OCI-LY1 (cell line): ENCODE data around the gene COQ5.

Source experiments
- H2AFZ ChIP-seq: fragments of 200-600 bp; sonication (generic), shearing (Covaris generic); 2 replicates; pipeline ENCODE4 v1.6.0; 2014; ENCODE audit warnings: antibody characterized with exemption, mild to moderate bottlenecking, low read length
- H3F3A ChIP-seq: fragments of 200-600 bp; sonication (generic), shearing (Covaris generic); 2 replicates; pipeline ENCODE4 v1.6.0; 2014; ENCODE audit warnings: mild to moderate bottlenecking, antibody characterized with exemption, low read length, moderate library complexity; ENCODE audit not compliant: insufficient read depth
- H3K27ac ChIP-seq: fragments of 200-600 bp; sonication (generic); 2 replicates; pipeline ENCODE4 v1.5.1; 2014; ENCODE audit warnings: low read length, mixed run types, mild to moderate bottlenecking, low read depth; ENCODE audit not compliant: poor library complexity, severe bottlenecking
- H3K27me3 ChIP-seq: fragments of 200-600 bp; sonication (generic); 2 replicates; pipeline ENCODE4 v1.6.0; 2014; ENCODE audit warnings: antibody characterized with exemption, mild to moderate bottlenecking, low read length, moderate library complexity; ENCODE audit not compliant: insufficient read depth
- H3K36me3 ChIP-seq: fragments of 200-600 bp; sonication (generic); 2 replicates; pipeline ENCODE4 v1.6.1; 2014; ENCODE audit warnings: mild to moderate bottlenecking, antibody characterized with exemption, low read length, moderate library complexity, mixed read lengths; ENCODE audit not compliant: insufficient read depth
- H3K4me1 ChIP-seq: fragments of 200-600 bp; sonication (generic); 2 replicates; pipeline ENCODE4 v1.5.1; 2014; ENCODE audit warnings: mild to moderate bottlenecking, low read length, moderate library complexity; ENCODE audit not compliant: insufficient read depth, severe bottlenecking
- H3K4me2 ChIP-seq: fragments of 200-600 bp; sonication (generic), shearing (Covaris generic); 2 replicates; pipeline ENCODE4 v1.6.1; 2014; ENCODE audit warnings: low read length
- H3K4me3 ChIP-seq: fragments of 200-600 bp; sonication (generic); 2 replicates; pipeline ENCODE4 v1.5.1; 2014; ENCODE audit warnings: low read length, low read depth, mild to moderate bottlenecking, mixed read lengths; ENCODE audit not compliant: poor library complexity, severe bottlenecking
- H3K79me2 ChIP-seq: fragments of 200-600 bp; shearing (Covaris generic); 2 replicates; pipeline ENCODE4 v1.6.1; 2016; ENCODE audit warnings: mixed run types, low read length, mixed read lengths; ENCODE audit not compliant: insufficient read depth
- H3K9ac ChIP-seq: fragments of 200-600 bp; sonication (generic), shearing (Covaris generic); 2 replicates; pipeline ENCODE4 v1.6.1; 2014; ENCODE audit warnings: mild to moderate bottlenecking, low read length, mixed read lengths
- H3K9me2 ChIP-seq: fragments of 200-600 bp; sonication (generic), shearing (Covaris generic); 2 replicates; pipeline ENCODE4 v1.6.1; 2014; ENCODE audit warnings: low read depth, mild to moderate bottlenecking, low read length, mixed read lengths
- H3K9me3 ChIP-seq: fragments of 200-600 bp; shearing (Covaris generic); 2 replicates; pipeline ENCODE4 v1.6.1; 2014; ENCODE audit warnings: low read length, mixed read lengths
- H4K20me1 ChIP-seq: fragments of 200-600 bp; sonication (generic), shearing (Covaris generic); 2 replicates; pipeline ENCODE4 v1.6.0; 2016; ENCODE audit warnings: mild to moderate bottlenecking, low read length; ENCODE audit not compliant: insufficient read depth
- CTCF ChIP-seq: fragments of 200-600 bp; sonication (generic), shearing (Covaris generic); IDR thresholded peaks from 2 replicates; pipeline ENCODE4 v1.5.1; 2017; ENCODE audit warnings: mild to moderate bottlenecking, antibody characterized with exemption, low read length, moderate library complexity, mixed read lengths
- EZH2 ChIP-seq: fragments of 200-600 bp; sonication (generic), shearing (Covaris generic); IDR thresholded peaks from 2 replicates; pipeline ENCODE4 v1.8.0; 2017; ENCODE audit warnings: borderline replicate concordance, mixed run types, mild to moderate bottlenecking, antibody characterized with exemption, low read length, moderate library complexity, mixed read lengths

Gene COQ5

GRCh38 chr12:120571299-120571698, 42.3 kb upstream of the COQ5 start:
- no peak for TF ChIP-seq CTCF
- TF ChIP-seq EZH2, result no peak
- peaks cover 94% of the 10 kb centered on the region for H3K36me3 ChIP-seq
- H3K27me3 ChIP-seq, result no peaks in the 10 kb centered on the region
- no peak overlapping the region for H2AFZ ChIP-seq
- H3K9ac ChIP-seq, result no peak overlapping the region
- no peaks in the 10 kb centered on the region for H3K79me2 ChIP-seq
- no peaks in the 10 kb centered on the region for H3F3A ChIP-seq
- no peaks in the 10 kb centered on the region for H3K9me2 ChIP-seq
- no peak overlapping the region for H3K4me3 ChIP-seq
- no peaks in the 10 kb centered on the region for H3K4me1 ChIP-seq
- no peaks in the 10 kb centered on the region for H4K20me1 ChIP-seq
- no peaks in the 10 kb centered on the region for H3K9me3 ChIP-seq
- no peak overlapping the region for H3K4me2 ChIP-seq
- no peak overlapping the region for H3K27ac ChIP-seq

DNA sequence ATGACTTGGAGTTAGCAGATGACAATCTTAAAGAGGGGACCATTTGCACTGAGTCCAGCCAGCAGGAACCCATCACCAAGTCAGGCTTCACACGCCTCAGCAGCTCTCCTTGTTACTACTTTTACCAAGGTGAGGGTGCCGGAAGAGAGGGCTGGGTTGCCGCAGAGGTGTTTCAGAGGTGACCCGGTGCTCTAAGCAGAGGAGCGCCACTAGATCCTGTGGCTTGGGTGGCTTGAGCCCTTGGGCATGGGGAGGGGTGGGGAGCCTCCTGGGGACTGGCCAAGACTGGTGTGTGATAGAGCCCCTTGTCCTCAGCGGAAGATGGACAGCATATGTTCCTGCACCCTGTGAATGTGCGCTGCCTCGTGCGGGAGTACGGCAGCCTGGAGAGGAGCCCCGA, 34.5 kb upstream of the COQ5 start:
- Histone ChIP-seq H3K4me1 (no peaks in the 10 kb centered on the region), H3K27me3 (no peaks in the 10 kb centered on the region), H3K27ac (no peak overlapping the region), H3K4me2 (no peak overlapping the region), H3K79me2 (no peaks in the 10 kb centered on the region), H4K20me1 (no peaks in the 10 kb centered on the region), H3K9me3 (no peaks in the 10 kb centered on the region), H3K36me3 (peaks cover 85% of the 10 kb centered on the region), H3K9ac (no peak overlapping the region), H3K4me3 (no peak overlapping the region), H3K9me2 (no peaks in the 10 kb centered on the region), H3F3A (no peaks in the 10 kb centered on the region), H2AFZ (no peak overlapping the region)
- TF ChIP-seq CTCF, result no peak
- no peak for TF ChIP-seq EZH2

GRCh38 chr12:120562906-120563305, 33.9 kb upstream of the COQ5 start:
- TF ChIP-seq EZH2 (no peak), CTCF (no peak)
- Histone ChIP-seq H2AFZ (no peak overlapping the region), H3K27ac (no peak overlapping the region), H3K27me3 (no peaks in the 10 kb centered on the region), H3F3A (no peaks in the 10 kb centered on the region), H3K9me3 (no peaks in the 10 kb centered on the region), H3K9me2 (no peaks in the 10 kb centered on the region), H3K36me3 (peaks cover 84% of the 10 kb centered on the region), H4K20me1 (no peaks in the 10 kb centered on the region), H3K79me2 (no peaks in the 10 kb centered on the region), H3K4me1 (no peaks in the 10 kb centered on the region), H3K4me3 (no peak overlapping the region), H3K9ac (no peak overlapping the region), H3K4me2 (no peak overlapping the region)
